ENCODE results near the gene SIDT1.
"Not testable (repeated sequence)": the region's sequence is repeated elsewhere in the genome, so short reads cannot be mapped to it uniquely, and the experiment has no call there.

DNA sequence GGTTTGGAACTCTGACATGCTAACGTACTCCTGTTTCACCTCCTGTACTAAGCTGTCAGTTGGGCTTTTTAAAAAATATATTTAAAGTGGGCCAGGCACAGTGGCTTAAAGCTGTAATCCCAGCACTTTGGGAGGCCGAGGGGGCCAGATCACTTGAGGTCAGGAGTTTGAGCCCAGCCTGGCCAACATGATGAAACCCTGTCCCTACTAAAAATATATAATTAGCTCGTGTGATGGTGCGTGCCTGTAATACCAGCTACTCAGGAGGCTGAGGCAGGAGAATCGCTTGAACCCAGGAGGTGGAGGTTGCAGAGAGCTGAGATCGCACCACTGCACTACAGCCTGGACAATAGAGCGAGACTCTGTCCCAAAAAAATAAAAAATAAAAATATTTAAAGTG is 103.7 kb downstream of the SIDT1 start:
- TF ChIP-seq, protein P1, sequence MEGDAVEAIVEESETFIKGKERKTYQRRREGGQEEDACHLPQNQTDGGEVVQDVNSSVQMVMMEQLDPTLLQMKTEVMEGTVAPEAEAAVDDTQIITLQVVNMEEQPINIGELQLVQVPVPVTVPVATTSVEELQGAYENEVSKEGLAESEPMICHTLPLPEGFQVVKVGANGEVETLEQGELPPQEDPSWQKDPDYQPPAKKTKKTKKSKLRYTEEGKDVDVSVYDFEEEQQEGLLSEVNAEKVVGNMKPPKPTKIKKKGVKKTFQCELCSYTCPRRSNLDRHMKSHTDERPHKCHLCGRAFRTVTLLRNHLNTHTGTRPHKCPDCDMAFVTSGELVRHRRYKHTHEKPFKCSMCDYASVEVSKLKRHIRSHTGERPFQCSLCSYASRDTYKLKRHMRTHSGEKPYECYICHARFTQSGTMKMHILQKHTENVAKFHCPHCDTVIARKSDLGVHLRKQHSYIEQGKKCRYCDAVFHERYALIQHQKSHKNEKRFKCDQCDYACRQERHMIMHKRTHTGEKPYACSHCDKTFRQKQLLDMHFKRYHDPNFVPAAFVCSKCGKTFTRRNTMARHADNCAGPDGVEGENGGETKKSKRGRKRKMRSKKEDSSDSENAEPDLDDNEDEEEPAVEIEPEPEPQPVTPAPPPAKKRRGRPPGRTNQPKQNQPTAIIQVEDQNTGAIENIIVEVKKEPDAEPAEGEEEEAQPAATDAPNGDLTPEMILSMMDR (IDR thresholded peaks at IDR 0.05; ENCODE audit: insufficient read depth, low read length), result not testable (repeated sequence)
- TF ChIP-seq REST (IDR thresholded peaks at IDR 0.05; ENCODE audit: insufficient replicate concordance, low read depth); GABPA (IDR thresholded peaks at IDR 0.05; ENCODE audit: low read depth); POLR2AphosphoS5 (IDR thresholded peaks at IDR 0.05; ENCODE audit: low read depth); SPI1 (IDR thresholded peaks at IDR 0.05; ENCODE audit: borderline replicate concordance, low read depth): not testable (repeated sequence)

Measured in HL-60 (cell line).